ENCODE data around the gene HTR6. TPM values are rescaled to one million over a fixed set of nuclear protein-coding genes. Genes with fewer than 3 reads are reported as not detected.

The HTR6 gene
- total RNA-seq, 2 donors from 2014 or later, result not detected

- ATAC-seq (peak; percentile 41 to 86), DNase-seq (ENCODE audit: low spot score) (peak; percentile 72)
- Mint-ChIP-seq H3K4me1 (ENCODE audit: low read depth in 2 of 2) (peaks cover 27 to 45% of the 10 kb centered on the region in 2 donors), H3K9me3 (no peaks in the 10 kb centered on the region), H3K27ac (peak overlapping the region; percentile 35 to 67), H3K27me3 (no peaks in the 10 kb centered on the region), H3K4me3 (no peak overlapping the region), H3K36me3 (no peaks in the 10 kb centered on the region)
These were observed 25.2 kb downstream of the HTR6 start for GRCh38 chr1:19689856-19690255.

- H3K4me3 Mint-ChIP-seq, result no peak overlapping the region
- peak; percentile 33 to 54 for ATAC-seq
- DNase-seq (ENCODE audit: low spot score), result no peak
- no peaks in the 10 kb centered on the region for H3K36me3 Mint-ChIP-seq
- peak overlapping the region; percentile 35 to 67 for H3K27ac Mint-ChIP-seq
- no peaks in the 10 kb centered on the region for H3K9me3 Mint-ChIP-seq
- H3K27me3 Mint-ChIP-seq, result no peaks in the 10 kb centered on the region
- H3K4me1 Mint-ChIP-seq (ENCODE audit: low read depth in 2 of 2), result peaks cover 27 to 45% of the 10 kb centered on the region in 2 donors
These were observed 25.7 kb downstream of the HTR6 start for GRCh38 chr1:19690342-19690741.

GRCh38 chr1:19694298-19694697 lies 29.6 kb downstream of the HTR6 start:
- Mint-ChIP-seq H3K9me3 (no peaks in the 10 kb centered on the region), H3K27me3 (no peaks in the 10 kb centered on the region), H3K27ac (no peak overlapping the region), H3K4me3 (no peak overlapping the region), H3K36me3 (no peaks in the 10 kb centered on the region), H3K4me1 (ENCODE audit: low read depth in 2 of 2) (peaks cover 6 to 23% of the 10 kb centered on the region in 2 donors)
- ATAC-seq (no peak), DNase-seq (ENCODE audit: low spot score) (no peak)

- DNase-seq (ENCODE audit: low spot score) (no peak), ATAC-seq (no peak)
- Mint-ChIP-seq H3K4me3 (no peak overlapping the region), H3K27ac (no peak overlapping the region), H3K4me1 (ENCODE audit: low read depth in 2 of 2) (peaks cover 0 to 10% of the 10 kb centered on the region in 2 donors), H3K36me3 (no peaks in the 10 kb centered on the region), H3K27me3 (no peaks in the 10 kb centered on the region), H3K9me3 (no peaks in the 10 kb centered on the region)
These were observed 31.1 kb downstream of the HTR6 start for GRCh38 chr1:19695772-19696171.

- no peaks in the 10 kb centered on the region for H3K9me3 Mint-ChIP-seq
- peaks cover 0 to 1% of the 10 kb centered on the region in 2 donors for H3K4me1 Mint-ChIP-seq (ENCODE audit: low read depth in 2 of 2)
- no peak overlapping the region for H3K27ac Mint-ChIP-seq
- H3K27me3 Mint-ChIP-seq, result no peaks in the 10 kb centered on the region
- no peak overlapping the region for H3K4me3 Mint-ChIP-seq
- no peaks in the 10 kb centered on the region for H3K36me3 Mint-ChIP-seq
- ATAC-seq (no peak), DNase-seq (ENCODE audit: low spot score) (no peak)
These were observed 32.1 kb downstream of the HTR6 start for GRCh38 chr1:19696820-19697219.

GRCh38 chr1:19698181-19698580 lies 33.5 kb downstream of the HTR6 start:
- Mint-ChIP-seq H3K9me3 (no peaks in the 10 kb centered on the region), H3K27ac (no peak overlapping the region), H3K4me1 (ENCODE audit: low read depth in 2 of 2) (no peaks in the 10 kb centered on the region), H3K4me3 (no peak overlapping the region), H3K36me3 (no peaks in the 10 kb centered on the region), H3K27me3 (no peaks in the 10 kb centered on the region)
- ATAC-seq, result no peak
- no peak for DNase-seq (ENCODE audit: low spot score)

- Mint-ChIP-seq H3K36me3 (no peaks in the 10 kb centered on the region), H3K4me3 (no peak overlapping the region), H3K4me1 (ENCODE audit: low read depth in 2 of 2) (peaks cover 0 to 2% of the 10 kb centered on the region in 2 donors), H3K9me3 (no peaks in the 10 kb centered on the region), H3K27me3 (no peaks in the 10 kb centered on the region), H3K27ac (no peak overlapping the region)
- DNase-seq (ENCODE audit: low spot score) (no peak), ATAC-seq (peak in 1 of 2 donors; percentile 7)
These were observed 35.6 kb downstream of the HTR6 start for GRCh38 chr1:19700079-19700777.

- Mint-ChIP-seq H3K27me3 (no peaks in the 10 kb centered on the region), H3K27ac (no peak overlapping the region)
- ATAC-seq, result no peak
These were observed 38.6 kb downstream of the HTR6 start for GRCh38 chr1:19703280-19703679.

GRCh38 chr1:19704247-19705113 lies 39.8 kb downstream of the HTR6 start:
- ATAC-seq (peak; percentile 75 to 77), DNase-seq (ENCODE audit: low spot score) (peak; percentile 72)
- no peak overlapping the region for H3K27ac Mint-ChIP-seq
- H3K4me3 Mint-ChIP-seq, result no peak overlapping the region
- H3K36me3 Mint-ChIP-seq, result no peaks in the 10 kb centered on the region
- no peaks in the 10 kb centered on the region for H3K27me3 Mint-ChIP-seq
- no peaks in the 10 kb centered on the region for H3K9me3 Mint-ChIP-seq
- peaks cover 0 to 2% of the 10 kb centered on the region in 2 donors for H3K4me1 Mint-ChIP-seq (ENCODE audit: low read depth in 2 of 2)

More at GRCh38 chr1:19703280-19703679, 38.6 kb downstream of the HTR6 start:
- Mint-ChIP-seq H3K4me3 (no peak overlapping the region), H3K9me3 (no peaks in the 10 kb centered on the region), H3K4me1 (ENCODE audit: low read depth in 2 of 2) (peaks cover 0 to 2% of the 10 kb centered on the region in 2 donors), H3K36me3 (no peaks in the 10 kb centered on the region)
- DNase-seq (ENCODE audit: low spot score), result no peak

GRCh38 chr1:19705464-19705863 lies 40.8 kb downstream of the HTR6 start:
- Mint-ChIP-seq H3K4me1 (ENCODE audit: low read depth in 2 of 2) (peaks cover 5% of the 10 kb centered on the region in 2 donors), H3K9me3 (no peaks in the 10 kb centered on the region), H3K36me3 (peaks cover 2% of the 10 kb centered on the region), H3K4me3 (no peak overlapping the region), H3K27me3 (no peaks in the 10 kb centered on the region), H3K27ac (no peak overlapping the region)
- DNase-seq (ENCODE audit: low spot score), result no peak
- ATAC-seq, result no peak

GRCh38 chr1:19706136-19706535 lies 41.5 kb downstream of the HTR6 start:
- Mint-ChIP-seq H3K27ac (no peak overlapping the region), H3K36me3 (peaks cover 4% of the 10 kb centered on the region), H3K4me1 (ENCODE audit: low read depth in 2 of 2) (peaks cover 11 to 12% of the 10 kb centered on the region in 2 donors), H3K9me3 (no peaks in the 10 kb centered on the region), H3K27me3 (no peaks in the 10 kb centered on the region), H3K4me3 (no peak overlapping the region)
- DNase-seq (ENCODE audit: low spot score) (no peak), ATAC-seq (no peak)

- no peaks in the 10 kb centered on the region for H3K27me3 Mint-ChIP-seq
- H3K9me3 Mint-ChIP-seq, result no peaks in the 10 kb centered on the region
- no peak for ATAC-seq
- H3K27ac Mint-ChIP-seq, result no peak overlapping the region
- no peak for DNase-seq (ENCODE audit: low spot score)
- peaks cover 4% of the 10 kb centered on the region for H3K36me3 Mint-ChIP-seq
- H3K4me3 Mint-ChIP-seq, result no peak overlapping the region
- peaks cover 11 to 13% of the 10 kb centered on the region in 2 donors for H3K4me1 Mint-ChIP-seq (ENCODE audit: low read depth in 2 of 2)
These were observed 44.0 kb downstream of the HTR6 start for GRCh38 chr1:19708567-19709110.

- no peaks in the 10 kb centered on the region for H3K9me3 Mint-ChIP-seq
- no peak overlapping the region for H3K4me3 Mint-ChIP-seq
- peaks cover 4% of the 10 kb centered on the region for H3K36me3 Mint-ChIP-seq
- DNase-seq (ENCODE audit: low spot score) (no peak), ATAC-seq (no peak)
- no peaks in the 10 kb centered on the region for H3K27me3 Mint-ChIP-seq
- H3K27ac Mint-ChIP-seq, result no peak overlapping the region
- H3K4me1 Mint-ChIP-seq (ENCODE audit: low read depth in 2 of 2), result peaks cover 11 to 13% of the 10 kb centered on the region in 2 donors
These were observed 44.7 kb downstream of the HTR6 start for GRCh38 chr1:19709260-19709793.
